Right lobe of liver (tissue), 5 donors: ENCODE measurements around the gene SRP14. TPM values are rescaled to one million over a fixed set of nuclear protein-coding genes. Genes with fewer than 3 reads are reported as not detected.

Experiments used
- total RNA-seq, 6 experiments: library from RNA; depleted of rRNA in 2 of 6; stranded (reverse); fragments of >200 nt in 2 of 6; fragmentation: NEBNext Ultra II Directional in 3 of 6; extraction: Animal tissue kit (Norgen Biotek cat#: 25700) in 3 of 6; gene quantifications; one replicate each; pipeline versions ENCODE4 v1.1.0 to v1.2.4, GENCODE V29; 2016 to 2023
- donor health status: DM: no; HTN: no; CAD: no.
- donor health status: DM: no; HTN: no; CAD: no.
- donor health status: DM: no; HTN: yes; CAD: no.
- donor health status: DM: no; HTN: yes; CAD: no.

SRP14 gene
- total RNA-seq, 6 experiments from 2014 or later, result 57.9 to 277 (median 81.0) TPM

Other genes with a start within 250 kb of the SRP14 start
- 1 to 10 TPM in 3 of 6 experiments, under 1 TPM in 3; 0.59 to 2.1 (median 1.3) TPM for gene GPR176, start 118.9 kb downstream of the SRP14 start, total RNA-seq
- 10 to 100 TPM; 12.6 to 42.3 (median 22.4) TPM for gene EIF2AK4, start 105.1 kb downstream of the SRP14 start, total RNA-seq
- gene BMF, start 69.7 kb upstream of the SRP14 start, total RNA-seq, result 1 to 10 TPM; 1.7 to 7.3 (median 3.4) TPM
- gene BUB1B, start 121.9 kb upstream of the SRP14 start, total RNA-seq, result 1 to 10 TPM in 3 of 6 experiments, under 1 TPM in 2, not detected in 1; 0.39 to 1.7 (median 1.2) TPM
- gene PAK6, start 199.9 kb upstream of the SRP14 start, total RNA-seq, result under 1 TPM in 4 of 6 experiments, not detected in 2; 0.05 to 0.19 (median 0.10) TPM
- under 1 TPM in 1 of 6 experiments, not detected in 5; 0.24 TPM for gene ANKRD63, start 243.9 kb upstream of the SRP14 start, total RNA-seq